D341Med (cell line): ENCODE measurements around the gene C1orf226.

Experiments
- DNase-seq: peaks from one replicate; pipeline ENCODE4 v3.0.0; 2012; ENCODE audit warnings: low spot score

The C1orf226 gene

GRCh38 chr1:162365284-162366020 is 16.1 kb upstream of the C1orf226 start:
- DNase-seq, result no peak

DNA sequence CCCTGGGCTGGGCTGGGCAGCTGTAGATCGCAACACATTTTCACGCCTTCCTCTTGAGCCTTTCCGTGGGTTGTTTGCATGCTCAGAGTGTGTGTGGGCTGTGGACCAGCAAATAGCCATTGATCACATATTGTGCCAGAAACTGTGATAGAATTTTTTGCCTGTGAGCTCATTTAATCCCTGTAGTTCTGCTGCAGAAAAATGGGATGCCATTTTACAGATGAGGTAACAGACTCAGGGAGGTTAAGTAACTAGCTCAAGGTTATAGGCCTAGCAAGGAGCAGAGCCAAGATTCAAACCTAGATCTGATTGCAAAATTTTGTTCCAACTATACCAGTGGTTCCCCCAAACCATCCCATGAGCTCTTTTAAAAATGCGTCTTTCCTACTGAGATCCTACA is 15.4 kb upstream of the C1orf226 start:
- DNase-seq, result no peak

DNA sequence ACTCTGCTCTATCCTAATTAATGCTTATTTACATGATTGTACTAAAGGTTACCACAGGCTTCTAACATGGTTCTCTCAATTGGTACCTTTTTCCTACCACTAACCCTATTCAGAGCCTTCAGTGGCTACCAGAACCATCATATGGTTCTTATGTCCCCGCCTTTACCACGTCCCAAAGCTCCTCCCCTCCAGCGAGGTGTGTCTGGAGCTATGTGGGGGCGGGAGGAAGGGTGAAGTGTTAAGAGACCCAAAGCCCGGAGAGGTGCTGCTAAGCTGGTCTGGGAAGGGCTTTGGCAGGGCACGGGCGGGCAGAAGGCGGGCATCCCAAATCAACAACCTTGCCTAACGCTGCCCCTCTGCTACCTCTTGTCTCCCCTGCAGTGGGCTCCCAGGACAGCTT is 14.9 kb upstream of the C1orf226 start:
- no peak for DNase-seq

- no peak for DNase-seq
Observed at GRCh38 chr1:162367073-162367472, 14.5 kb upstream of the C1orf226 start.

- DNase-seq, result no peak
Observed at GRCh38 chr1:162367772-162368171, 13.8 kb upstream of the C1orf226 start.

DNA sequence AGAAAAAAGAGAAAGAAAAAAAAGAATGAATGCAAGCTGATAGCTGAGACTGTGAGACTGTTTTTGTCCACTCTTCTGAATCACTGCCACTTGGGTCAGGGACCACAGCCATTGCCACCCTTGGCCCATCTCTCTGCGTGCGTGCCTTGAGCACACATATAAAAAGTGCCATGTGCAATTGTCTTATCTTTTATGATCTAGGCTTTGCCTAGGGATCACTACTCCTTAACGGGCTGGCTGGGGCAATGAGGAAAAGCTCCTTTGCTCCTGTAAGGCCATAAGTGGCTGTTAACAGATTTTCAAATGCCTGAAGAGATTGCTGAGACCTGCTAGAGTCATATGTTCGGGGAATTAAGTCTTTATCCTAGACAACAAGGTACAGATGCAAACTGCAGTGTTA is 13.1 kb upstream of the C1orf226 start:
- no peak for DNase-seq

GRCh38 chr1:162369571-162369970 is 12.0 kb upstream of the C1orf226 start:
- DNase-seq, result no peak

DNA sequence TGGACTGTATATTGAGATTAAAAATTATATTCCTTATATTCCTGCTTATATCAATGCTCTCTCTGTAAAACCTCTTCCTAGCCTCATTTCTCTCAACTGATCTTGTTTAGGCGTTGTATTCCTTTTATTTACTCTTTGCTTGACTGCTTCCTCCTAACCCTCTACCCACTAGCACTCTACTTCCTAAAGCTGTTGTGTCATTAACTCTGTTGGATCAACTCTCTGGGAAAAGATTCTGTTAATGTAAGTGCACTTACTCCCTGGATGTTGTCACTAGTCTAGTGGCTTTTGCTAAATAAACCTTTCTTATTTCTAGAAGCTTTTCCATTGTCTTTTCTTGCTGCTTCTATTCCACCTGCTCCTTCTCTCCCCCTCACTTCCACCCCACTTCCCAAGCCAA is 11.4 kb upstream of the C1orf226 start:
- DNase-seq, result no peak

- DNase-seq, result no peak
Observed at GRCh38 chr1:162370721-162371120, 10.8 kb upstream of the C1orf226 start.

DNA sequence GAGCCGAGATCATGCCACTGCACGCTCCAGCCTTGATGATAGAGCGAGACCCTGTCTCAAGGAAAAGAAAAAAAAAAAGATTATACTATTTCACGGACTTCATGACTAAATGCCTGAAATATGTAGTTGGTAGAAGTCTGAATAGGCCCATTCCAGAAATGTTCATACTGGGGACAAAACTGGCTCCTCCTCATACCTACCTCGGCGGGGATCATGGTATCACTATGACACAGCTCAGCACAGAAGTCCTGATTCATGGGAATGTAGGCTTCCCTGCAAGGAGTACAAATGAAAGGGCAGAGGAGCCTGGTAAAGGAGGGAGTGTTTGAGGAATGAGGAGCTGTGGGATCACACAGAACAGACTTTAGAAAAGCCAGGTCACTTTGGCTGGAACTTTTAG is 9.9 kb upstream of the C1orf226 start:
- no peak for DNase-seq

GRCh38 chr1:162372159-162373071 is 9.1 kb upstream of the C1orf226 start:
- no peak for DNase-seq

DNA sequence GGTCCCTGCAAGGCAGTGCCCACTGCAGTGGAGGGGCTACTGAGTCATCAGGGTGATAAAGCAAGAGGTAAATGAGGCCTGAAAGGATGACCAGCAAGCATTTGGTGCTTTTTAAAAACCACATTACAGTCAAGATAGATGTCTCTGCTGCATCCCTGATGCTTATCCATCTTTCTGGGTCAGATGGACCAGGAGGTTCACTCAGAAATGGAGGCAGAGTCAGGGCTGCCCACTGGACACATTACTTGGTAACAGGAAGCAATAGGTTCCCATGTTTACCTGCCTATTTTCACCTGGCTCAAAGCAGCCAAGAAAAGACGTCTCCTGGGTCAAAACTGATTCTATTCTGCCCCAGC is 8.5 kb upstream of the C1orf226 start:
- DNase-seq, result no peak

DNA sequence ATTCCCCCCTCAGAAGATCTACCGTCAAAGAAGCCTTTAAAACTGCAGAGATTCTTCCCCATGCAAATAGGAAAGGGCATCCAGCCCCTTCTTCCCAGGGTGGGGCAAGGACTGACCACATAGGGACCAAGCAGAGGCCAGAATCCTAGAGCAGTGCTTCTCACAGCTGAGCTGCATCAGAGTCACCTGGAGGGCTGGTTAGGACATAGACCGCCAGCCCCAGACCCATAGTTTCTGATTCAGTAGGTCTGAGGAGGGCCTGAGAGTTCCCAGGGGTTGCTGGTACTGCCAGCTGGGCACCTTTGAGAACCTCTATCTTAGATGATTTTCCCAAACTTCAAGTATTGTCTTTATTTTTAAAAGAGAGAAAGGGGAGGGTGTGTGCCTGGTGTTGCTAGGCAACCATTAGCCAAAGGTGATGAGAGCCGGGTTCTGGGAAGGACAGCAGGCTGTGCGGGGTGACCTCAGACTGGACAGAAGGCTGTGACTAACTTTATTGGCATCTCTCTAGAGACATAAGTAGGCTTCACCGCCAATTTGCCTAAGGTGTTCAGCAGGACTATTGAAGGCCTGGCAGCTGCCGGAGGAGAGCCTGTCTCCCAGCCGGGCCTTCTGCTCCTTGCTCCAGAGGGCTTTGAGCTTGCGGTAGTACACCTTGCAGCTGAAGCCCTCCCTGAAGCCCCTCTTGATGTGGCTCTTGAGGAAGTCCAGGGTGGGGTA is 7.8 kb upstream of the C1orf226 start:
- DNase-seq, result no peak

- no peak for DNase-seq
Observed at GRCh38 chr1:162374406-162374805, 7.1 kb upstream of the C1orf226 start.

GRCh38 chr1:162375463-162375862 is 6.1 kb upstream of the C1orf226 start:
- no peak for DNase-seq

GRCh38 chr1:162376691-162377090 is 4.8 kb upstream of the C1orf226 start, which contains the start of gene SPATA46:
TSS of gene SPATA46 (minus strand) at chr1:162376854. CDS start at chr1:162376790, 64 bp downstream.
- no peak for DNase-seq

DNA sequence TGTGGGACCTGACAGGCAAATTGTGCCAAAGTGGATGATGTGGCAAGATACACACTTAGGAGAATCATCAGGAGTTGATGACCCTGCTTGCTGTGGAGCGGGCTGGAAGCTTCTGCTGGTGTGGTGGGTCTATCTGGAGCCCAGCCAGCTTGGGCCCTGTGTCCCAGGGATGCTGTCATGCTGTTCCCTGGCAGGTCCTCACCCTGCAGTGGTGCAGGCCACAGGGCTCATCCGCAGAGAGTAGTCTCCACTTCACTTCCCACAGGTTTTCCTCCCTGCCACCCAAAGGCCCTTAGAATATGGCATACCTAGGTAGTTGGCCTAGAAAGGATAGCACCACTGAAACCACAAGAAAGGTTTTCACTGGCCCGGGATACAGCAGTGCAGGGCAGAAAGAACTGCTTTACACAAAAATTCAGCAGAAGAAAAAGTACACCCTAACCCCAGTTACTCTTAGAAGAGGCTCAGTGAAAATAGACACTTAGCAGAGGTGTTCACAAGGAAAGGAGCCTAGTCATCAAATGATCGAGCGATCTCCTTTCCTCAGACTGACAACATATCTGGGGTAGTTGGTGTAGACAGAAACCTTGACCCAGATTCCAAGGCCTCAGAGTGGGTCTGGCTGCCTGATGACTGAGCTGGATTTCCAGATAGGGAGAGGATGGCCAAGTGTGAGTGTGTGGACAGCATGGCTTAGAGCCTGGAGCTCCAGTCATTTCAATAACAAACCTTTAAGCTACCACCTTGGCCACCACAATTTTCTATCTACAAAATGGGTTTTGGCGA is 1.3 kb upstream of the C1orf226 start:
- no peak for DNase-seq

GRCh38 chr1:162381941-162382750 is 618 bp downstream of the C1orf226 start:
- DNase-seq, result no peak

GRCh38 chr1:162383091-162383490 is 1.6 kb downstream of the C1orf226 start:
- DNase-seq, result no peak

DNA sequence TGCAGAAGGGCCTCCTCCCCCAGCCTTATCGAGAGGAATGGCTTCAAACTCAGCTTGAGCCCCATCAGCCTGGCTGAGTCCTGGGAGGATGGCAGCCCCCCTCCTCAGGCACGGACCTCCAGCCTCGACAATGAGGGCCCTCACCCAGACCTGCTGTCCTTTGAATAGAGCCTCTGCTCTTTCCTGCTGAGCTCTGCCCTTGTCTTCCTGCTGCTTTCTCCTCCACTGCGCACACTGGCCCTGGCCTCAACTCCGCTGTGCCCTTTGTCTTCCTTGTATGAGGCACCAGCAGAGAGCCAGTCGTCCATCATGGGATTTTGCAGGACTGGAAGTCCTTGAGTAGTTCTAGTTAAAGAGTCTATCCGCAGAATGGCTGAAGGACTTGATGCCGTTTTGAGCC is 2.0 kb downstream of the C1orf226 start:
- no peak for DNase-seq

DNA sequence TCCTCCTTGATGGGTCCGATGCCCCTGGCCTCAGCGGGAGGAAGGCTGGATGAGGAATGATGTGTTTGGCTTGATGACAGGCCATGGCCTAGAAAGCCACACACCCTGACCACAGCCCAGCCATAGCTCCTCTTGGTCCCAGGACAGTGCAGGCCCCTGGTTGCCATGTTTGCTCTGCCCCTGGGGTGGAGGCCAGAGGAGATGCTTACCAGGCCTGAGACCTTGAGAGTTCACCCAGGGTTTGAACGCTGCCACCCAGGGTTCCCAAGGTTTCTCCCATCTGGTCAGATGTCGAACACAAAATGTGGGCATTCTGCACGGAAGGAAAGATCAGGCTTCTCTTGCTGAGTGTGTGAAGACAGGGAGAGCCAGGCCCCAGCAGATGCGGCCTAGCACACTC is 2.6 kb downstream of the C1orf226 start:
- no peak for DNase-seq
